Gastrocnemius medialis (tissue), 4 donors: ENCODE measurements around the gene TNPO3.

Experiments
- POLR2A ChIP-seq, 2 donors: fragments of 450-650 bp; IDR thresholded peaks; one replicate each; pipeline ENCODE4 v1.6.1; 2017; ENCODE audit warnings: antibody characterized with exemption in 2 of 2, mild to moderate bottlenecking in 2 of 2, moderate library complexity in 2 of 2
- TF ChIP-seq, protein P1 (sequence below), 5 experiments: fragments of 450-650 bp in 3 of 5; fragments of 200-600 bp in 2 of 5; sonication (generic) in 2 of 5; IDR thresholded peaks in 4 of 5; conservative IDR thresholded peaks in 1 of 5; 1 replicate in 4 of 5; 2 replicates in 1 of 5; pipeline ENCODE4 v1.5.1; 2016 to 2019; ENCODE audit warnings: antibody characterized with exemption in 5 of 5, mild to moderate bottlenecking in 3 of 5, moderate library complexity in 3 of 5

DNA sequence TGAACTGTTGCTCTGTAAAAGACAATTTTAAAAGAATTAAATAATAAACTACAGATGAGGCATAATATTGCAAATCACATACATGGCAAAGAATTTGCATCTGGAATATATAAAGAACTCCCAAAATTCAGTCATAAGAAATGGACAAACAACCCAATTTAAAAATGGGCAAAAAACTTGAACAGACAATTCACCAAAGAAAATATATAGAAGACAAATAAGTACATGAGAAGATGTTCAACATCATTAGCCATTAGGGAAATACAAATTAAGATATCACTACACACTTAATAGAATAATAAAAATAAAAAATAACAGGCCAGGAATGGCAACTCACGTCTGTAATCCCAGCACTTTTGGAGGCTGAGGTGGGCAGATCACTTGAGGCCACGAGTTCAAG lies 22.0 kb upstream of the TNPO3 start:
- no peak for TF ChIP-seq POLR2A (IDR thresholded peaks at IDR 0.05)
- TF ChIP-seq, protein P1, sequence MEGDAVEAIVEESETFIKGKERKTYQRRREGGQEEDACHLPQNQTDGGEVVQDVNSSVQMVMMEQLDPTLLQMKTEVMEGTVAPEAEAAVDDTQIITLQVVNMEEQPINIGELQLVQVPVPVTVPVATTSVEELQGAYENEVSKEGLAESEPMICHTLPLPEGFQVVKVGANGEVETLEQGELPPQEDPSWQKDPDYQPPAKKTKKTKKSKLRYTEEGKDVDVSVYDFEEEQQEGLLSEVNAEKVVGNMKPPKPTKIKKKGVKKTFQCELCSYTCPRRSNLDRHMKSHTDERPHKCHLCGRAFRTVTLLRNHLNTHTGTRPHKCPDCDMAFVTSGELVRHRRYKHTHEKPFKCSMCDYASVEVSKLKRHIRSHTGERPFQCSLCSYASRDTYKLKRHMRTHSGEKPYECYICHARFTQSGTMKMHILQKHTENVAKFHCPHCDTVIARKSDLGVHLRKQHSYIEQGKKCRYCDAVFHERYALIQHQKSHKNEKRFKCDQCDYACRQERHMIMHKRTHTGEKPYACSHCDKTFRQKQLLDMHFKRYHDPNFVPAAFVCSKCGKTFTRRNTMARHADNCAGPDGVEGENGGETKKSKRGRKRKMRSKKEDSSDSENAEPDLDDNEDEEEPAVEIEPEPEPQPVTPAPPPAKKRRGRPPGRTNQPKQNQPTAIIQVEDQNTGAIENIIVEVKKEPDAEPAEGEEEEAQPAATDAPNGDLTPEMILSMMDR (IDR thresholded peaks at IDR 0.05 in 4 of 5, conservative IDR thresholded peaks at IDR 0.05 in 1 of 5) = no peak
